ENCODE data around the gene GARIN1A.

GARIN1A gene

GRCh38 chr7:128691227-128691626 is 19.1 kb downstream of the GARIN1A start:
- DNase-seq (ENCODE audit: insufficient read length) (no peak), FAIRE-seq (no peak)

DNA sequence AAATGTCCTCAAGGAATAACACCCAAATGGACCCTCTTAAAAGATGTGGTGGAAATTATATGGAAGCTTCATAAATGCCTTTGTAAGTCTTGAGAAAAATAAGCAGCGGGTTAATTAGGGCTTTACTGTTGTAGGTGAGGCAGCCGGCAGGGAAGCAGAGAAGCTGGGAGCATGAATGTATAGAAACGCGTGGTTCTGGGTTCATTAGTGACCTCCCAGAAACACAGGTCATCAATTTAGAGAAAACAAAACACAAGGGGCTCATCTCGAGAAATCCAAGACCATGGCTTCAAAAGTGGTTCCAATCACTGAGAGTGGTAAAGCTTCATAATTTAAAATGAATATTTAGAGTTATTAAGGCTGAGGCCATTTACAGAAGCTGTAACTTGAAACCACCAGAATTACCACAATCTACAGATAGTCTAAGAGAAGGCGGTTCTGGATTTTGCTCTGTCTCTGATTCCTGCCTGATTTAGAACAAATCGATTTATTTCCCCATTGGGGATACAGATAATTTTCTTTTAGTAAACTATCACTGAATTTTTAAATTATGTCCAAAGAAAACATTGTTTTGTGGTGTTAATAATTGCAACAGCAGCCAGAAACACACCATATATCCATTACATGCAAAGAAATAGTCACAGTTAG is 20.7 kb downstream of the GARIN1A start:
- no peak for FAIRE-seq
- TF ChIP-seq TAF1 (IDR thresholded peaks at IDR 0.05; ENCODE audit: borderline replicate concordance, low read depth, low read length), result no peak
- TF ChIP-seq POLR2A (IDR thresholded peaks at IDR 0.05; ENCODE audit: low read depth, low read length), result no peak
- TF ChIP-seq POLR2AphosphoS5 (IDR thresholded peaks at IDR 0.05; ENCODE audit: low read depth, low read length), result no peak
- DNase-seq (ENCODE audit: insufficient read length), result no peak

More at GRCh38 chr7:128691227-128691626, 19.1 kb downstream of the GARIN1A start:
- TF ChIP-seq POLR2AphosphoS5 (IDR thresholded peaks at IDR 0.05; ENCODE audit: low read depth, low read length) (no peak), POLR2A (IDR thresholded peaks at IDR 0.05; ENCODE audit: low read depth, low read length) (no peak), TAF1 (IDR thresholded peaks at IDR 0.05; ENCODE audit: borderline replicate concordance, low read depth, low read length) (no peak)

- TF ChIP-seq POLR2AphosphoS5 (IDR thresholded peaks at IDR 0.05; ENCODE audit: low read depth, low read length) (no peak), POLR2A (IDR thresholded peaks at IDR 0.05; ENCODE audit: low read depth, low read length) (no peak), TAF1 (IDR thresholded peaks at IDR 0.05; ENCODE audit: borderline replicate concordance, low read depth, low read length) (no peak)
- no peak for DNase-seq (ENCODE audit: insufficient read length)
- FAIRE-seq, result no peak
Measured at GRCh38 chr7:128693373-128694015, 21.4 kb downstream of the GARIN1A start.

DNA sequence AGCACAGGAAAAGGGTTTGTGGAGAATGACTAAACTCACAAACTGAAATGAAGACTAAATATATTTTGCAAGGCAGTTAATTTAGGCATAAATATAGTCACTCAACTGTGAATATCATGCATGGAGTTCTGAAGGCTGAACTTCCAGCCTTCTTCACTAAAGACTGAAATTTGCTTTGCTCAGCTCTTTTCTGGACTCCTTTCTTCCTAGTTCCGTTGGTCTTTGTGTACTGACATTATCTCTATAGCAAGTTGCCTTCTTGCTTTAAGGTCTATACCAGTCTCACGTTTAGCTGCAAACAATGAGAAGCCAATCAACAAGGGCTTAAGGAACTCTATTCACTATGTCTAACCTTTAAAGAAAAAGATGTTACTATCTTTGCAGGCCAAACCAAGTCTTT is 22.6 kb downstream of the GARIN1A start:
- no peak for TF ChIP-seq POLR2AphosphoS5 (IDR thresholded peaks at IDR 0.05; ENCODE audit: low read depth, low read length)
- TF ChIP-seq POLR2A (IDR thresholded peaks at IDR 0.05; ENCODE audit: low read depth, low read length), result no peak
- no peak for TF ChIP-seq TAF1 (IDR thresholded peaks at IDR 0.05; ENCODE audit: borderline replicate concordance, low read depth, low read length)
- FAIRE-seq, result no peak
- DNase-seq (ENCODE audit: insufficient read length), result no peak

- FAIRE-seq, result peak; percentile 80
- peak; percentile 49 for DNase-seq (ENCODE audit: insufficient read length)
- TF ChIP-seq TAF1 (IDR thresholded peaks at IDR 0.05; ENCODE audit: borderline replicate concordance, low read depth, low read length) (no peak), POLR2AphosphoS5 (IDR thresholded peaks at IDR 0.05; ENCODE audit: low read depth, low read length) (no peak), POLR2A (IDR thresholded peaks at IDR 0.05; ENCODE audit: low read depth, low read length) (no peak)
Measured at GRCh38 chr7:128697302-128697905, 25.3 kb downstream of the GARIN1A start.

DNA sequence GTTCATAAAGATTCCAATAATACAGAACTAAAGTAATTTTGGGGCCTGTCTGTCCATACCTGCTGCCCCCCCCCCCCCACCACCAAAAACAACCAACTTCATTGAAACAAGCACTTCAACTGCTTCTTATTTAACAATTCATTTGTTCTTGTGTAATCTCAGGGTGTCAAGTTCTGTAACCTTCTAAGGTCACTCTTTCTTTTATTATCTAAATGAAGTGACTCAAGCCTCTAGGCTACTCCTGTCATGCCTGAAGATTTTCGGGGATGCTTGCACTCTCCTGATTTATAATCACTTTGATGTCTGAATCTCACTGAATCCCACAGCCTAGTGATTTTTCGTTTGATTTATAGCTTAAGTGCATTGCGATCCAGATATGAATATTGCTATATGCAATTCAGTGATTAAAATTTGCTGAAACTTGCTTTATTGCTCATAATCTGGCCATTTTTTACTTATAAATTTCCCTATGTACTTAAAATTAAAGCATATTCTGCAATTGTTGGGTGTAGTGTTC is 27.2 kb downstream of the GARIN1A start:
- FAIRE-seq (no peak), DNase-seq (ENCODE audit: insufficient read length) (no peak)
- TF ChIP-seq TAF1 (IDR thresholded peaks at IDR 0.05; ENCODE audit: borderline replicate concordance, low read depth, low read length) (no peak), POLR2AphosphoS5 (IDR thresholded peaks at IDR 0.05; ENCODE audit: low read depth, low read length) (no peak), POLR2A (IDR thresholded peaks at IDR 0.05; ENCODE audit: low read depth, low read length) (no peak)

GRCh38 chr7:128699895-128700294 is 27.8 kb downstream of the GARIN1A start:
- no peak for DNase-seq (ENCODE audit: insufficient read length)
- TF ChIP-seq TAF1 (IDR thresholded peaks at IDR 0.05; ENCODE audit: borderline replicate concordance, low read depth, low read length), result no peak
- TF ChIP-seq POLR2A (IDR thresholded peaks at IDR 0.05; ENCODE audit: low read depth, low read length), result no peak
- no peak for TF ChIP-seq POLR2AphosphoS5 (IDR thresholded peaks at IDR 0.05; ENCODE audit: low read depth, low read length)
- no peak for FAIRE-seq

- TF ChIP-seq POLR2A (IDR thresholded peaks at IDR 0.05; ENCODE audit: low read depth, low read length), result no peak
- TF ChIP-seq TAF1 (IDR thresholded peaks at IDR 0.05; ENCODE audit: borderline replicate concordance, low read depth, low read length), result no peak
- TF ChIP-seq POLR2AphosphoS5 (IDR thresholded peaks at IDR 0.05; ENCODE audit: low read depth, low read length), result no peak
- FAIRE-seq, result no peak
- no peak for DNase-seq (ENCODE audit: insufficient read length)
Measured at GRCh38 chr7:128701062-128701785, 29.1 kb downstream of the GARIN1A start.

- DNase-seq (ENCODE audit: insufficient read length) (no peak), FAIRE-seq (no peak)
- TF ChIP-seq TAF1 (IDR thresholded peaks at IDR 0.05; ENCODE audit: borderline replicate concordance, low read depth, low read length), result no peak
- no peak for TF ChIP-seq POLR2AphosphoS5 (IDR thresholded peaks at IDR 0.05; ENCODE audit: low read depth, low read length)
- no peak for TF ChIP-seq POLR2A (IDR thresholded peaks at IDR 0.05; ENCODE audit: low read depth, low read length)
Measured at GRCh38 chr7:128703609-128704241, 31.6 kb downstream of the GARIN1A start.

- FAIRE-seq (no peak), DNase-seq (ENCODE audit: insufficient read length) (no peak)
- TF ChIP-seq POLR2A (IDR thresholded peaks at IDR 0.05; ENCODE audit: low read depth, low read length) (no peak), POLR2AphosphoS5 (IDR thresholded peaks at IDR 0.05; ENCODE audit: low read depth, low read length) (no peak), TAF1 (IDR thresholded peaks at IDR 0.05; ENCODE audit: borderline replicate concordance, low read depth, low read length) (no peak)
Measured at GRCh38 chr7:128705891-128706333, 33.8 kb downstream of the GARIN1A start.

GRCh38 chr7:128707752-128708151 is 35.7 kb downstream of the GARIN1A start:
- no peak for DNase-seq (ENCODE audit: insufficient read length)
- FAIRE-seq, result no peak
- no peak for TF ChIP-seq POLR2A (IDR thresholded peaks at IDR 0.05; ENCODE audit: low read depth, low read length)
- TF ChIP-seq TAF1 (IDR thresholded peaks at IDR 0.05; ENCODE audit: borderline replicate concordance, low read depth, low read length), result no peak
- TF ChIP-seq POLR2AphosphoS5 (IDR thresholded peaks at IDR 0.05; ENCODE audit: low read depth, low read length), result no peak
